ENCODE measurements around the gene CCDC40. TPM values are rescaled to one million over a fixed set of nuclear protein-coding genes. Genes with fewer than 3 reads are reported as not detected.
"Not testable (repeated sequence)": the region's sequence is repeated elsewhere in the genome, so short reads cannot be mapped to it uniquely, and the experiment has no call there.

The CCDC40 gene
- polyA plus RNA-seq, 1 donor: 5.7 TPM

DNA sequence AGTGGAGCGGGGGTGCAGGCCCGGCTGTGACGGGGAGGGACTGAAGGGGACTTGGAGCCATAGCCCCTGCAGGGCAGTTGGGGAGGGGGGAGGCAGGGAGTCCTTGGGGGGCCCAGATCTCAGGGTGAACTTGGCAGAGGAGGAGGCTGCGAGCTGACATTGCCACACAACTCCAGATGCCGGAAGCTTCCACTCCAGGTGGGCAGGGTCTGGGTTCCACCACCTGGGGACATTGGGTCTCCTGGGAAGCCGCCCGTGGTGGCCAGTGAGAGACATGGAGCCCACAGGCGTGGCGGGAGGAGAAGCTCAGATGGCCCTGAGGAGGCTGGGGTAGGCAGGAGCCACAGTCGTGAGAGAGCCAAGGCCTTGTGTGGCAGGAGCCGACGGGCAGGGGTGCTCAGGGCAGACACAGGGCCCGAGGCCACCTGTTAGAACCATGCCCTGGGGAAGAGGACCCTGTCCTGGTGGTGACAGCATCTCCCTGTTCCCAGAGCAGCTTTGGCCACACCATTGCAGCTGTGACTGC is 46.8 kb downstream of the CCDC40 start:
- WGBS (ENCODE audit: insufficient coverage, low lambda C conversion rate): no CpG with 5 or more reads among the region's 13 CpGs
- Histone ChIP-seq H3K27ac (ENCODE audit: low read length) (no peak overlapping the region), H3K4me1 (ENCODE audit: control insufficient read depth, insufficient read depth, low read length) (no peaks in the 10 kb centered on the region), H3K4me3 (ENCODE audit: low read length) (no peak overlapping the region), H3K27me3 (ENCODE audit: control insufficient read depth, insufficient read depth, low read length) (no peaks in the 10 kb centered on the region), H3K36me3 (ENCODE audit: control insufficient read depth, insufficient read depth, low read length) (peaks cover 3% of the 10 kb centered on the region), H3K9me3 (ENCODE audit: control insufficient read depth, low read depth, low read length) (no peaks in the 10 kb centered on the region)
- DNase-seq: no peak

DNA sequence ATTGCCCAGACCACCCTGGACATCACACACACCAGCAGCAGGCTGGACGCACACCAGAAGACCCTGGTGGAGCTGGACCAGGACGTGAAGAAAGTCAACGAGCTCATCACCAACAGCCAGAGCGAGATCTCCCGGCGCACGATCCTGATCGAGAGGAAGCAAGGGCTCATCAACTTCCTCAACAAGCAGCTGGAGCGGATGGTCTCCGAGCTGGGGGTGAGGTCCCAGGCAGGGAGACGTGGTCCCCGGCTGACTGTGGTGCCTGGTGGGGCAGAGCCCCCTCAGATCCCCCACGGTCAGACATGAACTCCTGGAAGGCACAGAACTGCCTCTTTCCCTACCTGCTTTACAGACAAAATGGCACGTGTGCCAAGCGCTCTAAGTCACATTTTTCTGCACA is 48.3 kb downstream of the CCDC40 start:
- no peaks in the 10 kb centered on the region for H3K4me1 ChIP-seq (ENCODE audit: control insufficient read depth, insufficient read depth, low read length)
- H3K4me3 ChIP-seq (ENCODE audit: low read length): no peak overlapping the region
- no peaks in the 10 kb centered on the region for H3K9me3 ChIP-seq (ENCODE audit: control insufficient read depth, low read depth, low read length)
- no peak overlapping the region for H3K27ac ChIP-seq (ENCODE audit: low read length)
- WGBS (ENCODE audit: insufficient coverage, low lambda C conversion rate): 100% methylated on average over 1 of the region's 15 CpGs
- H3K36me3 ChIP-seq (ENCODE audit: control insufficient read depth, insufficient read depth, low read length): peaks cover 3% of the 10 kb centered on the region
- H3K27me3 ChIP-seq (ENCODE audit: control insufficient read depth, insufficient read depth, low read length): no peaks in the 10 kb centered on the region
- DNase-seq: no peak

DNA sequence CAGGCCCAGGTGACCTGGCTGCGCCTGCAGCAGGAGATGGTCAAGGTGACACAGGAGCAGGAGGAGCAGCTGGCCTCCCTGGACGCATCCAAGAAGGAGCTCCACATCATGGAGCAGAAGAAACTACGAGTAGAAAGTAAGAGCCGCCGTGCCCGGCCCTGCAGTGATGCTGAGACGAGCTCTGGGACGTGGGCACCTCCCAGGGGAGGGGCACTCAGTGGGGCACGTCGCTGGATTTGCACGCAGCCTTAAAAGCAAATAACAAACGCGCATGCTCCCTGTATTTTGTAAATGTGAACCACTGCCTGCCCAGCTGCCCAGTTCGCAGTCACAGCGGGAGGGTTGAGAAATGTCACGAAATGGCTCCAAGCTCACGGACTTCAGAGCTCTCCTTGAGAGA is 49.6 kb downstream of the CCDC40 start:
- H3K4me3 ChIP-seq (ENCODE audit: low read length): no peak overlapping the region
- peaks cover 3% of the 10 kb centered on the region for H3K36me3 ChIP-seq (ENCODE audit: control insufficient read depth, insufficient read depth, low read length)
- no CpG with 5 or more reads among the region's 17 CpGs for WGBS (ENCODE audit: insufficient coverage, low lambda C conversion rate)
- H3K27ac ChIP-seq (ENCODE audit: low read length): no peak overlapping the region
- no peak for DNase-seq
- no peaks in the 10 kb centered on the region for H3K4me1 ChIP-seq (ENCODE audit: control insufficient read depth, insufficient read depth, low read length)
- H3K9me3 ChIP-seq (ENCODE audit: control insufficient read depth, low read depth, low read length): no peaks in the 10 kb centered on the region
- no peaks in the 10 kb centered on the region for H3K27me3 ChIP-seq (ENCODE audit: control insufficient read depth, insufficient read depth, low read length)

DNA sequence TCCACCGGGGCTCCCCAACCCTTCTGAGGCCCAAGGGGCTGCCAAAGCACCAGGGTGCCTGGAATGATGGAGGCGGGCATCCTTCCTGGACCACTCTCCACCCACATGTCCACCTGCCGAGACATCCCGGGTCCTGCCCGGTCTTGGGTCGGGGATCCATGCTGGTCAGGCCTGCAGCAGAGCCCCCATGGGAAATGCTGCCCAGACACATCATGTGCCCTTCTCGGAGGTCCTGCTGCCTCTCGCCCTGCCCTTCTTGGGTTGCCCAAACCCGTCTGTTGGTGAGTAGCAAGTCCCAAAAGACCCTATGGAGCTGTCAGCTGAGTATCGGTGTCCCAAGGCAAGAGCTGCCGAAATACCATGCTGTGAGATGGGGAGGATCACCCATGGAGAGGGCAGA is 50.2 kb downstream of the CCDC40 start:
- WGBS (ENCODE audit: insufficient coverage, low lambda C conversion rate): no CpG with 5 or more reads among the region's 11 CpGs

DNA sequence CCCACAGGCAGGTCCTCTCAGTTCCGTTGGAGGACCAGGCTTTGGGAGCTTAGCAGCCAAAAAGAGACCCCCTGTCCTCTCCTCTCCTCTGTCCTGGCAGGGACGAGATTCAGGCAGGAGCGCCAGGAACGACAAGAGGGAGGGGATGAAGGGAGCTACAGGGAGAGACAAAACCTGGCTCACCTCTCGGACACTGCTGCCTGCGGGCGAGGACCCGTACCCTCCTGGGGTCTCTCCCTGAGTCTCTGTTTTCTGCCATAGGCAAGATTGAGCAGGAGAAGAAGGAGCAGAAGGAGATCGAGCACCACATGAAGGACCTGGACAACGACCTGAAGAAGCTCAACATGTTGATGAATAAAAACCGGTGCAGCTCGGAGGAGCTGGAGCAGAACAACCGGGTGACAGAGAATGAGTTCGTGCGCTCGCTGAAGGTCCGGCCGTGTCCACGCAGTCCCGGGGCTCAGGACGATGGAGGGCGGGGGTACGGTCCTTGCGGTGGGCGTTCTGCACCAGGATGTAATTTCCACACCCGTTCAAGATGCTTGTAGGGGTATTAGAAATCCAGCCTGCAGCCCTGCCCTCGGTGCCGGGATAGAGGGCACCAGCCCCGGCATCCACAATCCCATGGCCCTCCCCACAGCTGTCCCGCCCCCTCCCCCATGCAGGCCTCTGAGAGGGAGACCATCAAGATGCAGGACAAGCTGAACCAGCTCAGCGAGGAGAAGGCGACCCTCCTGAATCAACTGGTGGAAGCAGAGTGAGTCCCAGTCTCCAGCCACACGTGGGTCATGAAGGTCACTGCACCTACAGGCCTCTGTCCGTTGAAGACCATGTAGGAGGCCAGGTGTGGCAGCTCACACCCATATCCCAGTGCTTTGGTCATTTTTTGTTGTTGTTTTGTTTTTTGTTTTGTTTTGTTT is 51.2 kb downstream of the CCDC40 start:
- Histone ChIP-seq H3K4me3 (ENCODE audit: low read length) (no peak overlapping the region), H3K9me3 (ENCODE audit: control insufficient read depth, low read depth, low read length) (no peaks in the 10 kb centered on the region), H3K4me1 (ENCODE audit: control insufficient read depth, insufficient read depth, low read length) (no peaks in the 10 kb centered on the region), H3K36me3 (ENCODE audit: control insufficient read depth, insufficient read depth, low read length) (no peaks in the 10 kb centered on the region), H3K27ac (ENCODE audit: low read length) (no peak overlapping the region), H3K27me3 (ENCODE audit: control insufficient read depth, insufficient read depth, low read length) (no peaks in the 10 kb centered on the region)
- no peak for DNase-seq
- WGBS (ENCODE audit: insufficient coverage, low lambda C conversion rate): 100% methylated on average over 1 of the region's 34 CpGs

More for the DNA sequence above, 50.2 kb downstream of the CCDC40 start:
- H3K36me3 ChIP-seq (ENCODE audit: control insufficient read depth, insufficient read depth, low read length): peaks cover 3% of the 10 kb centered on the region
- no peaks in the 10 kb centered on the region for H3K27me3 ChIP-seq (ENCODE audit: control insufficient read depth, insufficient read depth, low read length)
- H3K27ac ChIP-seq (ENCODE audit: low read length): no peak overlapping the region
- no peak overlapping the region for H3K4me3 ChIP-seq (ENCODE audit: low read length)
- H3K9me3 ChIP-seq (ENCODE audit: control insufficient read depth, low read depth, low read length): no peaks in the 10 kb centered on the region
- DNase-seq: no peak
- no peaks in the 10 kb centered on the region for H3K4me1 ChIP-seq (ENCODE audit: control insufficient read depth, insufficient read depth, low read length)

DNA sequence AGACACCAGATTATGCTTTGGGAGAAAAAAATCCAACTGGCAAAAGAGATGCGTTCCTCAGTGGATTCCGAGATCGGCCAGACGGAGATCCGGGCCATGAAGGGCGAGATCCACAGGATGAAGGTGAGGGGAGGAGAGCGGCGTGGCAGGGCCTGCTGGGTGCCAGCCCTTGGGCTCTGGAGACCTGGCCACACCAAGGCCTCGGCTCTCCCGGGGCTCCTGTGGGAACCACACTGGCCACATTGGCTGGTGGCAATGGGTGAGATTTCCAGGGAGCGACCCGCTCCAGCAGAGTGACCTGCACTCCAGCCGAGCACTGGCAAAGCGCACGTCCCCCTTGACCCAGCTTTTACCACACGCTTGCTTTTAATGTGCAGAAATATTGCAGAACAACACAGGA is 53.3 kb downstream of the CCDC40 start:
- no peaks in the 10 kb centered on the region for H3K27me3 ChIP-seq (ENCODE audit: control insufficient read depth, insufficient read depth, low read length)
- no CpG with 5 or more reads among the region's 16 CpGs for WGBS (ENCODE audit: insufficient coverage, low lambda C conversion rate)
- H3K4me1 ChIP-seq (ENCODE audit: control insufficient read depth, insufficient read depth, low read length): no peaks in the 10 kb centered on the region
- no peaks in the 10 kb centered on the region for H3K9me3 ChIP-seq (ENCODE audit: control insufficient read depth, low read depth, low read length)
- no peak for DNase-seq
- H3K36me3 ChIP-seq (ENCODE audit: control insufficient read depth, insufficient read depth, low read length): no peaks in the 10 kb centered on the region
- H3K27ac ChIP-seq (ENCODE audit: low read length): no peak overlapping the region
- H3K4me3 ChIP-seq (ENCODE audit: low read length): no peak overlapping the region

DNA sequence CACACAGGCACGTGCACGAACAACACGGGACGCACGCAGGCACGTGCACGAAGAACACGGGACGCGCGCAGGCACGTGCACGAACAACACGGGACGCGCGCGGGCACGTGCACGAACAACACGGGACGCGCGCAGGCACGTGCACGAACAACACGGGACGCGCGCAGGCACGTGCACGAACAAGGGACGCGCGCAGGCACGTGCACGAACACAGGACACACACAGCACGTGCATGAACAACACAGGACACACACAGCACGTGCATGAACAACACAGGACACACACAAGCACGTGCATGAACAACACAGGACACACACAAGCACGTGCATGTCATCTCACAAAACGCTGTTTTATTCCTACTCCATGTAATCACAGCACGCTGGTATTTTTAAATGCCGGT is 53.7 kb downstream of the CCDC40 start:
- not testable (repeated sequence) for H3K36me3 ChIP-seq (ENCODE audit: control insufficient read depth, insufficient read depth, low read length); H3K27ac ChIP-seq (ENCODE audit: low read length); H3K4me3 ChIP-seq (ENCODE audit: low read length); H3K27me3 ChIP-seq (ENCODE audit: control insufficient read depth, insufficient read depth, low read length); H3K9me3 ChIP-seq (ENCODE audit: control insufficient read depth, low read depth, low read length); DNase-seq; H3K4me1 ChIP-seq (ENCODE audit: control insufficient read depth, insufficient read depth, low read length)
- WGBS (ENCODE audit: insufficient coverage, low lambda C conversion rate): no CpG with 5 or more reads among the region's 44 CpGs

DNA sequence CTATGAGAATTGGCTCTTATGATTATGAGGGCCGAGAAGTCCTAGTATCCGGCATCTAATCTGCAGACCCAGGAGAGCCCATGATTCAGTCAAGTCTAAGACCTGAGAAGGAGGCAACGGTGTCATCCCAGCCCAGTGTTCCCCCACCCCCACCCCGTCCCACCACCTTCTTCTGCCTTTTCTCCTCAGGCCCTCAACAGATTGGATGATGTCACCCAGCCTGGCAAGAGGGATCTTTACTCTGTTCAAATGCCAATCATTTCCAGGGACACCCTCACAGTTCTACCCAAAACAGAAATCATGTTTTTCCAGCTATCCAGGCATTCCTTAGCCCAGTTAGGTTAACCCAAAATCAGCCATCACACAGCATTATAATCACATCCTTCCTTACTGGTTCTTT is 54.9 kb downstream of the CCDC40 start:
- no peaks in the 10 kb centered on the region for H3K9me3 ChIP-seq (ENCODE audit: control insufficient read depth, low read depth, low read length)
- H3K4me1 ChIP-seq (ENCODE audit: control insufficient read depth, insufficient read depth, low read length): no peaks in the 10 kb centered on the region
- no peak overlapping the region for H3K4me3 ChIP-seq (ENCODE audit: low read length)
- WGBS (ENCODE audit: insufficient coverage, low lambda C conversion rate): no CpG with 5 or more reads among the region's 4 CpGs
- H3K27me3 ChIP-seq (ENCODE audit: control insufficient read depth, insufficient read depth, low read length): no peaks in the 10 kb centered on the region
- DNase-seq: no peak
- H3K27ac ChIP-seq (ENCODE audit: low read length): no peak overlapping the region
- no peaks in the 10 kb centered on the region for H3K36me3 ChIP-seq (ENCODE audit: control insufficient read depth, insufficient read depth, low read length)

DNA sequence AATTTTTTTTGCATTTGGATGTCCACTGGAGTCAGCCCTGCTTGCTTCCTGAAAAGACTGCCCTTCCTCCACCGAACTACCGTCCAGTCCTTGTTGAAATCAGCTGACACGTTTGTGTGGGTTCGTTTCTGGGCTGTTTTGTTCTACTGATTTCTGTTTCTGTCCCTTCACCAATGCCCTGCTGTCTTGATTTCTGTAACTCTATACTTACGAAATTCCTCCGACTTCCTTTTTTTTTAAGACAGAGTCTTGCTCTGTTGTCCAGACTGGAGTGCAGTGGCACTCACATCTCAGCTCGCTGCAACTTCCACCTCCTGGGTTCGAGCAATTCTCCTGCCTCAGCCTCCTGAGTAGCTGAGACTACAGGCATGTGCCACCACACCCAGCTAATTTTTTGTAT is 56.5 kb downstream of the CCDC40 start:
- H3K27ac ChIP-seq (ENCODE audit: low read length): no peak overlapping the region
- no peaks in the 10 kb centered on the region for H3K36me3 ChIP-seq (ENCODE audit: control insufficient read depth, insufficient read depth, low read length)
- no peaks in the 10 kb centered on the region for H3K4me1 ChIP-seq (ENCODE audit: control insufficient read depth, insufficient read depth, low read length)
- H3K9me3 ChIP-seq (ENCODE audit: control insufficient read depth, low read depth, low read length): no peaks in the 10 kb centered on the region
- no peak overlapping the region for H3K4me3 ChIP-seq (ENCODE audit: low read length)
- DNase-seq: no peak
- 81% methylated on average over 4 of the region's 8 CpGs for WGBS (ENCODE audit: insufficient coverage, low lambda C conversion rate)
- no peaks in the 10 kb centered on the region for H3K27me3 ChIP-seq (ENCODE audit: control insufficient read depth, insufficient read depth, low read length)

DNA sequence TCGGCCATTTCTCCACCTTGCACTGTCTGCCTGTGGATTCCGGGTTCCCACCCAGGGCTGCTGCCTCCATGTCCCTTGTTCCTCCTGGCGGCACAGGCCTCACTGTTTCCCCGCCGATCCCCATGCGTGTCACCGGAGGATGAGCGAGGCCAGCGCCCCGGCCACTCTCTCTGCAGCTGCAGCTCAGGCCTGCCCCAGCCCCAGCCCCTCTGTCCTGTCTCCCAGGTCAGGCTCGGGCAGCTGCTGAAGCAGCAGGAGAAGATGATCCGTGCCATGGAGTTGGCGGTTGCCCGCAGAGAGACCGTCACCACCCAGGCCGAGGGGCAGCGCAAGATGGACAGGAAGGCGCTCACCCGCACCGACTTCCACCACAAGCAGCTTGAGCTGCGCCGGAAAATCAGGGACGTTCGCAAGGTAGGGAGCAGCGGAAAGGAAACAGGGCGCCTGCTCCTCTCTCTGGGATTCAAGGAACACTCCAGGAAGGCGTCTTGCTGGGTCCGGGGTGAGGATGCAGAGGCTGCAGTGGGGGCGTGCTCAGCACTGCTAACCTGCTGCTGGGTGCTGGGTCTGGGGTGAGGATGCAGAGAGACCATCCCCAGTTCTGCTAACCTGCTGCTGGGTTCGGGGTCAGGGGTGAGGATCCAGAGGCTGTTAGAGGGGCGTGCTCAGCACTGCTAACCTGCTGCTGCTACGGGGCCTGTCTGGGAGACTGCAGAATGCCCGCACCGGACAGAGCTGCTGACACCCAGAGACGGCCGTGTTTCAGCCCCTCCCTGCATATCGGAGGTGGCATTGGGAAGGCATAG is 58.8 kb downstream of the CCDC40 start:
- no peaks in the 10 kb centered on the region for H3K27me3 ChIP-seq (ENCODE audit: control insufficient read depth, insufficient read depth, low read length)
- H3K27ac ChIP-seq (ENCODE audit: low read length): no peak overlapping the region
- no peaks in the 10 kb centered on the region for H3K36me3 ChIP-seq (ENCODE audit: control insufficient read depth, insufficient read depth, low read length)
- H3K4me1 ChIP-seq (ENCODE audit: control insufficient read depth, insufficient read depth, low read length): no peaks in the 10 kb centered on the region
- H3K4me3 ChIP-seq (ENCODE audit: low read length): no peak overlapping the region
- no CpG with 5 or more reads among the region's 37 CpGs for WGBS (ENCODE audit: insufficient coverage, low lambda C conversion rate)
- no peak for DNase-seq
- no peaks in the 10 kb centered on the region for H3K9me3 ChIP-seq (ENCODE audit: control insufficient read depth, low read depth, low read length)

Measured in large intestine (tissue), 3 donors.